TTC549 (cell line): ENCODE measurements around the gene ZNF598.
"Not testable (repeated sequence)": the region's sequence is repeated elsewhere in the genome, so short reads cannot be mapped to it uniquely, and the experiment has no call there.

Experiments used
- FAIRE-seq: peaks from 2 replicates; lab custom pipeline; 2012; peaks lifted over from hg19 to GRCh38; lab: Jason Lieb, UNC

ZNF598 gene

DNA sequence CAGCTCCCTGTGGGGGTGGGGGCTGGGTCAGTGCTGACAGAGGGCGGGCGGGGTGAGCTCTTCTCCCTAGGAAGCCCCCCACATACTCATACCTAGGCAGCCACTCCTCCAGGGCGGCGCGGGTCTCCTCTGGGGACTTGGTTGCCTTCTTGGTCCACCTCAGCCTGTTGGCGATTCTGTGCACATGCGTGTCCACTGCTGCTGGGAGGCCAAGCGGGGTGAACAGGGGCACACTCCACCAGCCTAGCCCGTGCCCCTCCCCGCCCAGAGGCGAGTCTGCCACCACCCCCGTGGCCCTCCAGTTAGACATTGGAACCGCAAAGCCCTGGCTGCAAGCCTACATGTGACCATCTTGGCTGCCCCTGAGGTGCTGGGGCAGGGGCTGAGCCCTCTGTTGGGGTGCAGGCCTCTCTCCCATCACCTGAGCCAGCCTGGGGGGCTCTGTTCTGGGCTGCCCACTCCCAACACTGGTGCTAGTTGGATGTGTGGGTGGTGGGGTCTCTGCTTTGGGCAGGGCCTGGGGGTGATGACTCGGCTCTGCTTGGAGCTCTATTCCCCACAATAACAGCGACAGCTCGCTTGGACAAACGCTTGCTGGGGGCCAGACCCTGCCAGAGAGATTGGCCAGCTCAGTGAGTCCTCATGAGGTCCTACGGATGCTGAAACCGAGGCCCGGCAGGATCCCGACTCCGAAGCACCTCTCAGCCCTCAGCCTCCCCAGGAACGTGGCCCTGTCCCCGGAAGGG, 30.6 kb upstream of the ZNF598 start:
- no peak for FAIRE-seq

DNA sequence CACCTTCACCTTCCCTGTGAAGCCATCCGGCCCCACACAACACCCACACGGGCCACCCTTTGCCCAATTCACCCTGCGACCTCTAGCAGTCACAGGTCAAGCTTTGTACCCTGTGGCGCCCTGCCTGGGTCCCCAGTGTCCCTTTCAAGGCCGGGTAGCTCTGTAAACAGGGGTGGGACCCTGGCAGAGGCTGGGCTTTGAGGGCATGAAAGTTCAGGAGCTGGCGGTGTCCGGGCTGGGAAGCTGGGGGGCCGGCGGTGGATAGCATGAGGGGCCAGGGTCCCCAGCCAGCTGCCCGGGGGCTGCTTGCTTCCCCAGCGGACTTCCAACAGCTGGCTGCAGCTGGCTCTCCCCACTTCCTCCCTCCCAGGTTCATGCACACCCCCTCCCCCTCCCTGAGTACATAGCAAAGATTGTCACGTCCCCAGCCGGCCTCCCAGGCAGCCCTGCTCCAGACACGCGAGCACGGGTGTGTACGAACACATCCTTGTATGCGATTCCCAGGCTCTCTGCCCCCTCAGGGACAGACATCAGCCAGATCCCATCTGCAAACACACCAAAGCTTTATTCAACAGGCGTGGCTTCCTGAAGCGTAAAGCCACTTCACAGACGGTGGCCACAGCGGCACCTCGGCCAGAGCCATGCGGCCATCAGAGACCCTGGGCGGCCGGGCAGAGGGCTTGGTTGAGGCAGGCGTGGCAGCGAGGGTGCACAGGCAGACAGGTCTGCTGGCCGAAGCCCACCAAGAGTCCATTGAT, 29.8 kb upstream of the ZNF598 start:
- FAIRE-seq = no peak

DNA sequence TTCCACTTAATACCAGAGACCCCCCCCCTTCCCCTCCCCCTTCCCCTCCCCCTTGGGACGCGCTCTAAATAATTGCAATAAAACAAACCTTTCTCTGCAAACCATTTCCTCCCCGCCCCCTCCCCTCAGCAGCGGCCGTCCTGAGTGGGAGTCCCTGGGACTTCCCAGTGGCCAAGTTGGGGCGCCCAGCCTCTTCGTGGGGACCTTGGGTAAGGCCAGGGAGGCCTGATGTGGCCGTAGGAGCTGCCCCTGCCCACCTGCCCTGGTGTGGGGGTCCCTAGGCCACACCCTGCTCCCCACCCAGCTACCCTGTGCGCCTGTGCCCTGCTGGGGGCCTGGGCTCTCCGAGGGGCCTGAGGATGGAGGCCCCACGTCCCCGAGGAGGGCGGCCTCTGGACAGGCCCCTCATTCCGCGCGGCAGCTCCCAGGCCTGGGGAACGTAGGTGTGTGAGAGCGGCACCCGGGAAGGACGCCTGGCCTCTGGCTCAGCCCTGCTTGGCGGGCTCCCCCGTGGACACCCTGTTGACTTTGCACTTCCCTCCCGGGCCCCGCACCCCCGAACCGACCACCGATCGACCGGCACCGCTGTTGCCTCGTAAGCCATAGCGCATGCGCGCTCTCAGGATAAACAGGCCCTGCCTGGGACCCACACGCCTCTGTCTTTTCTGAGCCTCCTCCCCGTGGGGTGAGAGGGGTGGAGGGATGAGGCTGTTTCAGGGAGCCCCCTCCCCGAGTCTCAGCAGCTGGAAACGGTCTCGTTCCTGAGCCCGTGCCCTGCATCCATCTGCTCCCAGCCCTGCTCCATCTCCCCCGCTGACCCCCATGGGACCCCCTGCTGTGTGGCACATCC, 29.0 kb upstream of the ZNF598 start:
- FAIRE-seq = no peak

DNA sequence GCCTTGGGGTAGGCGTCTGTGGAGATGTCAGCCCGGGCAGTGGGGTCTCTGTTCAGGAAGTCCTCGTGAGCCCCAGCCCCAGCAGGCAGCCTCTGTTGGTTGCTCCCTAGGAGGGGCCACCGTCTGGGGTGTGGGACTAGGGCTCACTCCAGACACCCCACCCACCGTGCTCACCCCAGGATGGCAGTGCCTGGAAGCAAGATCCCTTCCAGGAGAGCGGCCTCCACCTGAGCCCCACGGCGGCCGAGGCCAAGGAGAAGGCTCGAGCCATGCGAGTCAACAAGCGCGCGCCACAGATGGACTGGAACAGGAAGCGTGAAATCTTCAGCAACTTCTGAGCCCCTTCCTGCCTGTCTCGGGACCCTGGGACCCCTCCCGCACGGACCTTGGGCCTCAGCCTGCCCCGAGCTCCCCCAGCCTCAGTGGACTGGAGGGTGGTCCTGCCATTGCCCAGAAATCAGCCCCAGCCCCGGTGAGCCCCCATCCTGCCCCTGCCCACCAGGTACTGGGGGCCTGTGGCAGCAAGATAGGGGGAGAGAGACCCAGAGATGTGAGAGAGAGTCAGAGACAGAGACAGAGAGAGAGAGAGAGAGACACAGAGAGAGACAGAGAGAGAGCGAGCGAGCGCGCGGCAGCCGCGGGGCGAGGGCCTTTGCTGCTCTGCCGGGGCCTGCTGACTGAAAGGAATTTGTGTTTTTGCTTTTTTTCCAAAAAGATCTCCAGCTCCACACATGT, 28.2 kb upstream of the ZNF598 start:
- FAIRE-seq = no peak

DNA sequence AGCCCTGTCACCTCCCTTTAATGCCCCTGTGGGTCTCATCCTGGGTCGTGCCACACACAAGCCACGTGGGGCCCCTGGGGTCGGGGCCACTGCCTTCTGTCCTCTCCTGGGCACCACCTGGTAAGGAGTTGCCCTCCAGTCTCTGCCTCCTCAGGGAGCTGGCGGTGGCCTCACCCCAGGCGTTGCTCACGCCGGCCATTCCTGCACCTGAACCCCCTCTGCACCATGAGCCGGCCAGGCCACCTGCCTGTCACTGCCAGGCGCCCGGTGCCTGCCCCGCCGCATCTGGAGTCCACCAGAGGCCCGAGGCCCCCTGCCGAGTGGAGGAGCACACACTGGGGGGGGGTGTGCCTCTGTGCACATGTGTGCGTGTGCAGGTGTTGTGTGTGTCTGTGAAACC, 27.5 kb upstream of the ZNF598 start:
- FAIRE-seq = no peak

DNA sequence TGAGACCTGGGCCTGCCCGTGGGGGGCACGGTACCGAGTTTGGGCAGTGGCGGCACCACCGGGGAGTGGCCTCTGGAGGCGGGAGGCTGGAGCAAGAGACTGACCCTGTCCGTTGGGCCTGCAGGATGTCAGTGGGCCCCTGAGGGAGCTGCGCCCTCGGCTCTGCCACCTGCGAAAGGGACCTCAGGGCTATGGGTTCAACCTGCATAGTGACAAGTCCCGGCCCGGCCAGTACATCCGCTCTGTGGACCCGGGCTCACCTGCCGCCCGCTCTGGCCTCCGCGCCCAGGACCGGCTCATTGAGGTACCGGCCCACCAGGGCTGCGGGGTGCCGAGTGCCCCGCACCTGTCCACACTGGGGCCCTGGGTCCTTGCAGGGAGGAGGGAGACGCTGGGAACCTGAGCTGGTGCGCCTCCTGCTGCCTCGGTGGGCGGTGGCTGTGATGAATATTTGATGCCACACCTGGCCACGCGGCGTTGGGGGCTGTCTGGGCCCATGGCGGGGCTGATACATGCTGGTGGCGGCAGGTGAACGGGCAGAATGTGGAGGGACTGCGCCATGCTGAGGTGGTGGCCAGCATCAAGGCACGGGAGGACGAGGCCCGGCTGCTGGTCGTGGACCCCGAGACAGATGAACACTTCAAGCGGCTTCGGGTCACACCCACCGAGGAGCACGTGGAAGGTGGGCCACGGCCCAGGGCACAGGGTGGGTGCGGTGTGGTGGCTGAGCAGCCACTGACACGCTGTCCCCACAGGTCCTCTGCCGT, 26.8 kb upstream of the ZNF598 start:
- no peak for FAIRE-seq

DNA sequence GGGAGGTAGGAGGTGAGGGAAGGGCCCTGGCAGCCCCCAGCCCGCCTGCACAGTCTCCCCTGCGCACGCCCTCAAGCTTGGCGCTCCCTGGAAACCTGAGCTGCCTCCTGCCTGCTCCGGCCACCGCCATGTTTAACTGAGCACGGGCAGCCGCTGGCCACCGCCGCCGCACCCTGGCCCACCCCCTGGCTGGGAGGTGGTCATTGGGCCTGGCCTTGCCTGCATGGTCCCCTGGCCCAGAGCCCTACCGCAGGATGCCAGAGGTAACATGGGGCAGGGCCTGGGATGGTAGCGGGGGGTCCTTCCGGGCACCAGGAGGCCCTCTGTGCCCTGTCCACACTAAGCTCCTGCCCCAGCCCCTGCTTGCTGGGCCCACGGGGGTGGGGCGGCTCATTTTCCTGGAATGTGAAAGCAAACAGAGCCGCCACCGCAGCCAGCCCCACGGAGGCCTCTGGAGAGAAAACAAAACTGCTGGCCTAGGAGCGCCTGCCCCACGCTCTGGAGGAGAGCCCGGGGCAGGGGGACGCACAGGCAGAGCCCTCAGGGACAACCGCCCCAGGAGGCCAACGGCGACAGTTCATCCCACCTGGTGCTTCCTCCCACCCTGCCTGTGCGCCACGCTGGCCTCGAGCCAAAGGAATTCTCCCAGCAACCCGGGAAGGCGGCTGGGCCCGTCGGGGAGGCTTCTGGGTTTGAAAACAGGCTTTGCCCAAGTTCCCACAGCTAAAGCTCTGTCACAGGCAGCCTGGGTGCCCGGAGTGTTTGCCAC, 26.0 kb upstream of the ZNF598 start:
- FAIRE-seq = no peak

DNA sequence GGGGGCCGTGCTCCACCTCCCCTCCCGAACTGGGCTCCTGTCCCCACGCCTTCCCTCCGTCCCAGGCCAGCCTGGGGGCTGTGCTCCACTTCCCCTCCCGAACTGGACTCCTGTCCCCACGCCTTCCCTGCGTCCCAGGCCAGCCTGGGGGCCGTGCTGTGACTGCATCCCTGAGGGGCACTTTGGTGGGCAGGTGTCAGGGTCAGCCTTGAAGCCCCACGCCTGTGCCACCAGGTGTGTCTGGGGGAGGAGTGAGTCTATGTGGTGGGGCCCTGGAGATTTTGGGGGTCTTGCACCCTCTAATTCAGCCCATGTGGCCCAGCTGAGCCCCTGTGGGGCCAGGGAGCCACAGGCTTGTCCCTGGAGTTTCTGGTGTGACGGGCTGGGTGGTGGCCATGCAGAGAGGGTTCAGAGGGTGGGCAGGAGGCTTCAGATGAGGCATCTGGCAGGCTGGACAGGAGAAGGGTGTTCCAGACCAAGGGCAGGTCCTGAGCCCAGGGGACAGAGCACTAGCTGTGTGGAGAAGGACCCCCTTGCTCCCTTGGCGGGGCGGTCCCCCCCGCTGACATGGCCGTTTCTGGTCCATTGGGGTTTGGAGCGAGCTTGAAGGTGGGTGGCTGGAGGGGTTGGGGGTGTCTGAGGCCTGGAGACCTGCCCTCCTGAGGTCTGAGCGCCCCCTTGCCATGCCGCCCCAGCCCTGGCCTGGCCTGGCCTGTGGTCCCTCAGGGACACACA, 25.2 kb upstream of the ZNF598 start:
- no peak for FAIRE-seq

DNA sequence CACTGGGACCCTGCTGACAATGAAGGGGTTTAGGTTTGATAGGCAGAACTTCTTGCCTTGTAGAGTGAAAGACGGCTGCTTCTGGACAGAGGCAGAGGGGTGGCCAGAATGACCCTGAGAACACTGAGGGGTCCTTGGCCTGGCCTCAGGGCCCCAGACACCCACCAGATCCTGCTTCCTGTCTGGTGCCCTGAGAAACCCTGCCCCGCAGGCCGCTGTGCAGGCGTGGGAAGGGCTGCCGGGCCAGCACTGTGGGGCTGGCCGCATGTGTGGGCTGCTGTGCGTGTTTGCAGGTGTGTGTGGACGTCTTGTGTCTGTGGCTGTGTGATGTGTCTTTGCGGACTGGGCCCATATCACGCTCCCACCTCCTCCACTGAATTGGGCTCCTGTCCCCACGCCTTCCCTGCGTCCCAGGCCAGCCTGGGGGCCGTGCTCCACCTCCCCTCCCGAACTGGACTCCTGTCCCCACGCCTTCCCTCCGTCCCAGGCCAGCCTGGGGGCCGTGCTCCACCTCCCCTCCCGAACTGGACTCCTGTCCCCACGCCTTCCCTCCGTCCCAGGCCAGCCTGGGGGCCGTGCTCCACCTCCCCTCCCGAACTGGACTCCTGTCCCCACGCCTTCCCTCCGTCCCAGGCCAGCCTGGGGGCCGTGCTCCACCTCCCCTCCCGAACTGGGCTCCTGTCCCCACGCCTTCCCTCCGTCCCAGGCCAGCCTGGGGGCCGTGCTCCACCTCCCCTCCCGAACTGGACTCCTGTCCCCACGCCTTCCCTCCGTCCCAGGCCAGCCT, 24.5 kb upstream of the ZNF598 start:
- not testable (repeated sequence) for FAIRE-seq

DNA sequence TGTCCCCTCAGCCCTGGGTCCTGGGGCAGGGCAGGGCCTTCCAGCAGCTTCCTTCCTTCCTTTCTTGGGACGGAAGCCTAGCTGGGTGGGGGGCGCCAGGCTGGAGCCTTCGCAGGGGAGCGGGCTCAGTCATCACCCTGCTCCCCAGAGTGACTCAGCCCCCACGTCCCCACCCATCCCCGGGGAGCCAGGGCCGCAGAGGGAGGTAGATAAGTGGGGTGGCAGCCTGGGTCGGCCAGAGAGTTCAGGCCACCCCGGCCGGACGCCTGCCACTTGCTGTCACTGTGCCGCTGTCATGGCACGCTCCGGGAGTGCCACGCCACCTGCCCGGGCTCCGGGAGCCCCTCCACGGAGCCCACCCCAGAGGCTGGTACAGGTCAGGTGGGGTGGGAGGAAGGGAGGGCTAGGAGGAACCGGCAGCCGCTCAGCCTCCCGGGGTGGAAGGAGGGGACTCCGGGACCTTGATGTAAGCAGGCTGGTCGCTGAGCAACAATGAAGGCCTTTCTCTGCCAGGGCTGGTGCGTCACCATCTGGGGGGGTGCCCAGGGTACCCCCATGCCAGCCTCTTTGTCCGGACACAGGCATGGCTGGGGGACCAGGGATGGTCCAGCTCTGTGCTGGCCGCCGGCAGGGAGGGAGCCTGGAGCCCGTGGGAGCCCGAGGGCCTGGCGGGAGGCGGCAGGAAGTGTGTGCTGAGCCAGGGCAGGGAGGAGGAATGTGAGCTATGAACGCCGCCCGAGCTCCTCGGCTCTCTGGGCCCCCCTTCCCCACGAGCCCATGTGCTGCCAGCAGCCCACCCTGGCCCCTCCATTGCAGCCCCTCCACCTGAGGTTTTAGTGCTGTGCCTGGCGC, 23.7 kb upstream of the ZNF598 start:
- no peak for FAIRE-seq

DNA sequence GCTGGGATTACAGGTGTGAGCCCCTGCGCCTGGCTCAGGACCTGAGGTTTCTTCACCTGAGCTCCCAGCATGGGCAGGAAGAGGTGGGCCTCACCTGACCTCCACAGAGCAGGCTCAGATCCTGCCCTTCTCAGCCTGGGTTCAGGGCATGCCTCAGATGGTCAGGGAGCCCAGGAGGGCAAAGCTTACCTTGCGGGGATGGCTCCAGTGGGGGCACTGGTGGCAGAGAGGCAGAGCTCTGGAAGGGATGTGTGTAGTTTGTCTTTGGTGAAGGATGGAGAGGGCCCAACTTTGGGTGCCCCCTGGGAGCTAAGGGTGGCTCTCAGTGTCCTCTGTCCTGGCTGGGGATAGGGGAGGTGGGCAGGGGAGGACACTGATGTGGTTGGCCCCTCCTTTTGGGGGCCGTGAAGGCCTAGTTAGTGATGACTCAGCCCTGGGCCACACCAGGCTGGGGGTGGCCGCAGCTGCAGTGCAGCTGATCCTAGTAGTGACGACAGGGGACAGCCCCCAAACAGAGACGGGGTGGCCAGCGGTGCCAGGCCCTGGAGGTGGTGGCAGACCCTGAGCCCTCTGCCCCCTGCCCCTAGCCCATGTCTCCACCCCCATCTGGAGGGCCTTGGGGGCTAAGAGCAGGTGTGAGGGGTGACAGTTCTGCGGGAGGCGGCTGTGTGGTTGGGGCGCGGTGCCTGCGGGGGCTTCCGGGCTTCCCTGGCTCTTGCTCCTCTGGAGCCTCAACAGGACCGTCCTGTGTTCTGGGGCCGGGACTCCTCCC, 22.9 kb upstream of the ZNF598 start:
- no peak for FAIRE-seq

DNA sequence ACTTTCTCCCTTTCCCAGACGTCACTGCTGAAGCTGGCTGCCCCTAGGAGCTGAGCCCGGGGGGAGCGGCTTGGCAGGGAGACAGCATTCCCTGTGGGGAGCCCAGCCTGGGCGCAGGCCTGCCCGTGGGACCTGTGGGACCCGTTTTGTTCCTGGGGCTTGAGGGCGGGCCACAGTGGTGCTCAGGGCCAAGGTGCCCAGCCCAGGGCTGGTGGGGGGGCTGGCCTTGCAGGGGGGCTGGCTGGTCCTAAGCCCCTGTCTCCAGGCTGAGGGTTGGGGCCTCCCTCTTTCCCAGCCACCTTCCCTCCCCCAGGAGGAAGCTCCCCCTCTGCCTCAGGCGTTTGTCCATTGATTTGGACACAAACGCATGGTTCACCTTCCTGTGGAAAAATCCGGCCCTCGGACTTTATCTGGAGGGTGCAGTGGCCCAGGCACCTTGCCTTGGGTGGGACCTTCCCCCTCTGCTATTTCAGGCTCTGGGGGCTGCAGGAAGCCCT, 21.5 kb upstream of the ZNF598 start:
- no peak for FAIRE-seq

DNA sequence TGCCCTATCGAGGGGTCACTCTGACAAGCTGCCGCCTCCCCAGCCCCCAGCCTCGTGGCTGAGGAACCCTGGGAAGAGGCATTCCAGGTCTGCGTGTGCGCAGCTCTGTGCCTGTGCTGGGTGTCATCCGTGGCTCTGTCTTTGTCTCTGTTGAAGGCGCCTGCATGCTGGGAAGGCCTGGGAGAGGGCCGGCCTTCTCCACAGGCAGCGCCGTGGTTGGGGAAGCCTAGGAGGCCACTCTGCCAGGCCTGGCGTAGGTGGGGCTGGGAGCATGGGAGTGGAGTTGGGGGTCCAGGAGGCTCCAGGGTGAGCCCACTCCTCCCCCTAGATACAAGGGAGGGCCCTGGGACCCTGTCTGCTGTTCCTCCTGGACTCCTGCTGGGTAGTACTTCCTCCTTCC, 20.4 kb upstream of the ZNF598 start:
- FAIRE-seq = no peak

DNA sequence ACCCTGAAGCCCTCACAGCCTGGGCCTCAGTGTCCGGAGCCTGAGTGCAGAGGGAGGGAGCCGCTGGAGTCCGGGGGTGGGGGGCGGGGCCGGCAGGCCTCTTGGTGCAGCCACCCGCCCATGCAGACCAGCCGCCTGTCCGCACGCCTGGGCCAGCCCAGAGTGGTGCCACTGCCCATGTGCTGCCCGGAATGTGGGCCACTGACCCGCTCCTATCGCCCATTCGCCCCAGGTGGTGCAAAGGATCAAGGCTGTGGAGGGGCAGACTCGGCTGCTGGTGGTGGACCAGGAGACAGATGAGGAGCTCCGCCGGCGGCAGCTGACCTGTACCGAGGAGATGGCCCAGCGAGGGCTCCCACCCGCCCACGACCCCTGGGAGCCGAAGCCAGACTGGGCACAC, 19.7 kb upstream of the ZNF598 start:
- FAIRE-seq = no peak

DNA sequence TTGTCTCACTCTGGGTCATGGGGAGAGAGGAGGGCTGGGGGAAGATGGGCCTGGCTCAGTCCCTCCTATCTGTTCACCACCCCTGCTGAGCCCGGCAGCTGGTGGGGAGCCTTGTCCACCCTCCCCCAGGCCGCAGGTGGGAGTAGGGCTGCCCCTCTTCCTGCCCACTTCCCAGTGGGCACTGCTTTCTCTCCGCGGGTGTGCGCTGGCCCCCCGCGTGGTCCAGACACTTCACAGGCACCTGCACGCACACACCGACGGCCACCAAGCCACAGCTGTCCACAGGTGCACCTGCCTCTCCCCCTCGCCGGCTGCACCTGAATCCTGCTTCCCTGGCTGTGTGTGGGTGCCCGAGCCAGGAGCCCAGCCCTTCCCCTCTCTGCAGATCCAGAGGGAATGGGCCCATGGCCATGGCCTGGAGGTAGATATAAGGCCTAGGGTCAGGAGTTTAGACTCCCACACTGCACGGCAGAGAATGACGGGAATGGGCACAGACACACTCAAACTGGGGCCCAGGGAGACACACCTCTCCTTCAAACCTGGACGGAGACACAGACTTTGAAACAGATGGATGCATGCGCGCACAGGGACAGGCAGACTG, 19.1 kb upstream of the ZNF598 start:
- FAIRE-seq = no peak

DNA sequence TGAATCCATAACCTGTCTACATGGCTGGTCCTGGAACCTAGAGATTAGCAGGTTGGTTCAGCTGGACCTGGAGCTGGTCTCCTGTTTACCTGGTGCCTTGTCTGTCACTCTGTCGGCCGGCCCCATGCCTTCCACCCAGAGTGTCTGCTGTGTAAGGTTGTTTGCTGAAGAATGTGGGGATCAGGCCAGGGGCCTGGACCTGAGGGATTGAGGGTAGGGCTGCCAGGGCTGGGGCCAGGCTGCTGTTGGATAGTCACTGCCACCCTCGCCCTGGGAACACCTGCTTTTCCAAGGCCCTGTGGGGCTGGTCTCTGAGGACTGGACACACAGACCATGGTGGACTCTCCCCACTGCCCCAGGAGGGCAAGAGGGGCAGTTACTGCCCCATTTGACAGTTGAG, 18.5 kb upstream of the ZNF598 start:
- no peak for FAIRE-seq
